Bone marrow (tissue), 2 donors: Measurements from ENCODE around the gene PHACTR1.

ENCODE experiments used
- DNase-seq, 2 donors: peaks; one replicate each; lab custom pipeline; 2025; lab: John Stamatoyannopoulos, UW

Gene PHACTR1

DNA sequence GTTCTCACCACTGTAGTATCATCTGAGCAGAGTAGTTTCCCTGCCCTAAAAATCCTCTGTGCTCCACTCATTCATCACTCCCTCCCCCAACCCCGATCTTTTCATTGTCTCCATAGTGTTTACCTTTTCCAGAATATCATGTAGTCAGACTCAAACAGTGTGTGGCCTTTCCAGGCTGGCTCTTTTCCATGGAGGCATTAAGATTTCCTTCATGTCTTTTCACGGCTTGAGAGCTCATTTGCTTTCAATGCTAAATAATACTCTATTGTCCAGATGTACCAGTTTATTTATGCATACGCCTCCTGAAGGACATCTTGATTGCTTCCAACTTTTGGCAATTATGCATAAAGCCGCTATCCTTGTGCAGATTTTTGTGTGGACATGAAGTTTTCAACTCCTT lies 235.8 kb downstream of the PHACTR1 start:
- DNase-seq = no peak

DNA sequence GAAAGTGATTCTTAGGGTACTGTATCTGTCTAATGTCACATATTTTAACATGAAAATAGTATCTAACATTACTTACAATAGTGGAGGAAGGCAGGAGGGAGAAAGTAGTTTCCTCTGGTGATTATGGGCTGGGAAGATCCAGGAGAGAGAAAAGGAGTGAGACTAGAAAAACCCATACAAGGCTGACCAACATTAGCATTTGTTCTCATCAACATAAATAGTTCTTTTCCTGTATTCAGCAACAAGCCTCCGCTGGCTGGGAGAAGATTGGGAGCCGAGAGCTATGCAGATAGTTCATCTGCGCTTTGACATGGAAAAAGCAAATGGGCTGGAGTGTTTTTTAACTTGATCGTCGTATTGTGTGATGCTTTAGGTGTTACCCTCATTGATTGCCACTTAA lies 239.4 kb downstream of the PHACTR1 start:
- DNase-seq = no peak

DNA sequence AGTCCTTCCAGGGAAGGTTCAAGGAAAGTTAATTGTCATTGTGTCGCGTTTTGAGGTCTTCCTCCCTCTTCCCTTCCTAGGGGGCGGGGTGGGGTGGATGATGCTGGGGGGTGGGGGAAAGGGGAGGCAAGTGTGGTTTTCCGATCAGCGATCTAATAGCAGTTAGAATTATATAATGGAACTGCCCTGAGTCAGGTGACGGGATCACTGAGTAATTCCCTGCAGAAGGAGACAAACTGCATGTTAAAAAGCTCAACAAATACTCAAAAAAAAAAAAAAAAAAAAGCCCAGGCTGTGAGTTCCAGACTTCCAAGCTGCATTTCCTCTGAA lies 240.4 kb downstream of the PHACTR1 start:
- no peak for DNase-seq

DNA sequence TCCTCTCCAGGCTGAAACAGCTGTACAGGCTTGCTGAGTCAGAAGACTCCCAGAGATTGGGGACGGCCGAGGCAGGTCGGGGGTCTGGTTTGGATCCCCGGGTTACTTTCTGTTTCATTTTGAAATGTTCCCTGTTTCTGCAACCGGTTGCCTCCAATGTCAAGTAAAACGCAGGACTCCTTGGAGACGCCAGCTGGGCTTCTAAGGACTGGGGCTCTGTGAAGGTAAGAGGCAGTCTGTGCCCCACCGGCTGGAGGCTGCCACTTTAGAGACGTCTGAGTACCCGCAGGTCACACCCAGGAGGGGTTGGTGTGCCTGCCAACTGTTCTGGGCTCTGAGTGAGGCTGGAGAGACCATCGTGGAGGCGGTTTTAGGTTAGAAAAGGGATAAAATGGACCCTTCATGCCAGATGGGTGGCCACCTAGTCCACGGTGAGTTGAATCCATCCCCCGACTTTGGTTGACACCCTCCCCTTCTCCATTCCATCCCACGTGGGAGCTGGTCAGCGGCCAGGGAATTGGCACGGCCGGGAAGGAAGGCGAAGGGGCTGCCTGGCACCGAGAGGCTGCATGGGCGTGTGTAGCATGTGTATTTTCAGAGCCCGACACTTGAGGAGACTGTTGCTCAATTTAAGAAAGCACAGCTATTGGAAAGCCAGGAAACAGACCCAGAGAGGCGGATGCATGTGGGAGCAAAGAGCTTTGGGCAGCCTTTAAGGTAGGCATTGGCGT lies 240.9 kb downstream of the PHACTR1 start:
- peak; percentile 18 to 70 for DNase-seq

DNA sequence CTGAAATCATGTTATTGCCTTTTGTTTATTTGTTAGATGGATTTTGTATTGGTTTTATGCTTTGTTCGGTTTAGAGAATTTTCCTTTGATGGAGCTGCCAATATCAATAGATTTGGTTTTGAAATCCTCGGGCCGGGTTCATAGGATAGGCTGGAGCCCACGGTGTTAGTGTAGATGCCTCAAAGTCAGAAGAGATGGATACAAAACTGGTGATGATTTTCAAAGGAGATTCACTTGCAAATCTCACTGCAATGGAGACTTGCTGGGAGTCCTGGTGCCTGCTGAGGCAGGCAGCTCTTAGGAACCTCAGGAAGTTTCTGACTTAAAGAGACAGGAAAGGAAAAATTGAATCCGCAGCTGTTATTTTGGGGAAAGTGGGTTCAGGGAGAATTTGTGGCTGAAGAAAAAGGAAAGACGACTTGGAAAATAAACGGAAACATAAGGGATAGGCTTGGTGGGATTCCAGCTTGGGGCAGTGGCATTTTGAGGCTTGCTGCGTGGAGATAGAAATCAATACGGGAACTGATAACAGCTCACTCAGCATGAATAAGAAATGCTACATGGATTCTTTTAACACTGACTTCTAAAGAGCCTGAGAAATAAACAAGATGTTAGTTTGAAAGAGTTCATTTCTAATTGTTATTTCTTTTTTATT lies 241.6 kb downstream of the PHACTR1 start:
- DNase-seq = no peak

DNA sequence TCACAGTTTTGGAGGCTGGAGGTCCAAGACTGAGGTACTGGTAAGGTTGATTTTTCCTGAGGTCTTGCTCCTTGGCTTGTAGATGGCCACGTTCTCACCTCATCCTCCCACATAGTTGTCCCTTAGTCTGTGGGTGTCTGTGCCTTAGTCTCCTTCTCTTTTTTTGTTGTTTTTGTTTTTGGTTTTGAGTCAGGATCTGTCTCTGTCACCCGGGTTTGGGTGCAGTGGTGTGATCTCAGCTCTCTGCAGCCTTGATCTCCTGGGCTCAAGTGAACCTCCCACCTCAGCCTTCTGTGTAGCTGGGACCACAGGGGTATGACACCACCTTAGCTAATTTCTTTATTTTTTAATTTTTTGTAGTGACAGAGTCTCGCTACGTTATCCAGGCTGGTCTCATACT lies 245.2 kb downstream of the PHACTR1 start:
- DNase-seq = no peak

DNA sequence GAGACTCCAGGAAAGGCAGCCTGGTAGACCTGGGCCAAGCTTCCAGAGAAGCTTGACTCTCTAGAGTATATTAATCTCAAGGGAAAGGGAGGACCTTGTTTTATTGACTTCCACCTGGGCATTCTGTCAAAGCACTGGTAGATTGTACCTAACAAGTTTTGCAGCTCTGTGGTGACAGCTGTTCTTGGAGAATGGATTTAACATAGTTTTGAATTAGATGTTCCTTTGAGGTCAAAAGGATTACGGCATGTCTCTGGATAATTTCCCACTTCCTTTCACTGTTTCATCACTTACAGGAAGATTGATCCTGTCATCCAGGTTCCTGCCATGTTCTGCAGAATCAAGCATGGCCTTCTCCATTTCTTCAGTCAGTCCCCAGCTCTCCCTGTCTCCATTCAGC lies 246.0 kb downstream of the PHACTR1 start:
- no peak for DNase-seq

DNA sequence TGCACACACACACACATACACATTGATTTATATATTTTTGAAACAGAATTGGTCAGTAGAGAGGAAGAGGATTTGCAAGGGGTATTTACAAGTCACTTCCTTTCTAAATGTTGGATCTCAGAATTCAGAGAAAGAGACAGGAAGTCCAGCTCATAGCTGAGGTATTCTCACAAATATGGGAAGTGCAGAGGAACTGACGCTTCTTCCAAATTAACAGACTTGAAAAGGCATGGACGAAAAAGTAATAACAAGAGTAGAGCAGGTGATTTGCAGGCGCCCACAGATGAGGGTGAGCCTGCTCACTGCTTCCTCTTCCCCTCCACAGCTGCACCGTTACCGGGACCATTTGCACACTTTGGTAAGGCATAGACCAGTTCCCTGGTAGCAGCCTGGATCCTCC lies 246.4 kb downstream of the PHACTR1 start:
- DNase-seq = peak in 1 of 2 donors; percentile 30

DNA sequence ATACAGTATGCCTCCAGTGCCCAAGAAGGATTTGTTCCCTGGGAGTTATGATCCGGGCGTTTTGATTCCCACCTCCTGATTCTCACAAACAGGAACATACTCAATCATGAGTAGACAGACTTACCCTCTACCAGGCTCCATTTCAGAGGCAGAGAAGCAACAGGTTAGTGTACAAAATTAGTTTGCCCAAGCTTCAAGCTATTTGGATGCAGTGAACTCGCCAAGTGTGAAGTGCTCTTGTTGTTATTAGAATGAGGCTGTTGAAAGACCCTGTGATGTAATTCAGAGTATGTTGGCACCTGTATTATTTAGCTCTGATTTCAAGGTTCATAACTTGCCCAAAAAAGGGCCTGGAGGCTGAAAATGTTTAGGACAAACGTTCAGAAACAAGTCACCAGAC lies 247.0 kb downstream of the PHACTR1 start:
- DNase-seq = no peak

DNA sequence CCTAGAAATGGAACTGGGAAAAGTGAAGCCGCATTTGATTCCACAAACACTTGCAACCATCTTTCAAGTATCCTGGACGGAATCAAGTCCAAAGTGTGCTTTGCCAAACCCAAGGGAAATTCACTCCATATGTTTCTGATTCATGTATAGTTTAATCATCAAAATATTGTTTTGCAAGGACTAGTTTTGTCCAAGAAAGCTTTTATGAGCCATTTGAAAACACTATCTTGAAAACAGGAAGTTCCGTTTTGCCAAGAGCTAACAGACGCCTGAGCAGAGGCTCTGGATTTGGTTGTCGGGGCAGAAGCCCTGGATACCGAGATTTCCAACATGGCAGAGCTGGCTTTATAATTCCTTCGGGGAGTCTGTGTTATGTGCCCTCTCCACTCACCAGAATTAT lies 251.1 kb downstream of the PHACTR1 start:
- peak in 1 of 2 donors; percentile 7 for DNase-seq

DNA sequence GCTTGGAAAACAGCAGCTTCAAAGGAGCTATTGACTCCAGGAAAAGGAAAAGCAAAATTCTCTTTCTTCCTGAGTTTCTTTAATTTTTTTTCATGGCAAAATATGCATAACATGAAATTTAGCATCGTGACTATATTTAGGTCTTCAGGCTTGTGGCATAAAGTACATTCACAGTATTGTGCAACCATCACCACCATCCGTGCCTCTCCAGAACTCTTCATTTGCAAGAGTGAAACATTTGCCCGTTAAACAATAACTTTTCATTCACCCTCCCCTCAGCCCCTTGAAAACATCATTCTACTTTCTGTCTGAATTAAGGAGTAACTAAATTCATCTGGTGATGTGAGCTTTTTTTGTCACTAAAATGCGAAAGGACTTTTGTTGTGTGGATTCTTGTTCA lies 251.7 kb downstream of the PHACTR1 start:
- no peak for DNase-seq

DNA sequence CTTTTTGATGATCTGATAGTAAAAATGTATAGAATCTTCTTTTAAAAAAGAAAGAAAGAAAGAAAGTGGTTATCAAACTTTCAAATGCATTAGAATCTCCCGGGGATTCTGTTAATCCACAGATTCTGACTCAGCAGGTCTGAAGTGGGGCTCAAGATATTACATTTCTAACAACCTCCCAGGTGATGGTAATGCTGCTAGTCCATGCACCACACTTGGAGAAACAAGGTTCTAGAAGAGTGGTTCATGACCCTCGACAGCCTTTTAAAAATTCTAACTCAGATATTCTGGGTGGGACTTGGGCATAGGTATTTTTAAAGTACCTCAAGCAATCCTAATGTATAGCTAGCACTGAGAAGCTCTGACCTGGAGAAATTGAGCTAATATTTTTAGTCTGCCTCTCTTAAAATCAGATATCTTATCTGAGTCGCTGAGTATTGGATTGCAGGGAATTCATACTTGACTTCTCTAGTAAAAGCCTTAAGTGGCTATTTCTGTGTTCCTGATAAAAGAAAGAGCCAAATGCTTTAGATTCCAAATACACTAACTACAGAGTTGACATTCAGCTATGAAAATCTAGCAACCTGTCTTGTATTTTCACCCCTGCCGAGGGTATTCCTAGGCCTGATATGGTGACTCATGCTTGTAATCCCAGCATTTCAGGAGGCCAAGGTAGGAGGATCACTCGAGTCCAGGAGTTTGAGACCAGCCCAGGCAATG lies 252.4 kb downstream of the PHACTR1 start:
- DNase-seq = no peak

DNA sequence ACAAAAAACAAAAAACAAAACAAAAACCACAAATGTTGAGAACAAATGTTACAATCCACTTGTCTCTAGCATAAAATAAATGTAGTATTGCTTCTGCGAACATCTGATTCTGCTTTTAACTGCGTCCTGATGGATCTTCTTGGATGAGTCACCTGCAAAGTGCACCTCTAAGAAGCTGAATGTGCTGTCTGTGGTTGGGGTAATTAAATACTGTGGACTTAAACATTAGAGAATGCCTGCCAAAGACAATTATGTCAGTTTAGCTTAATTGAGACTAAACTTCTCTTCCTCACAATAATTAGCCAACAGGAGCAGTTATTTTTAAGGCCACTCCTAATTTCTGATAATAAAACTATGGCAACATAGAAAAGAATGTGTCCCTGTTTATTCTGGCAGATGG lies 253.4 kb downstream of the PHACTR1 start:
- no peak for DNase-seq

DNA sequence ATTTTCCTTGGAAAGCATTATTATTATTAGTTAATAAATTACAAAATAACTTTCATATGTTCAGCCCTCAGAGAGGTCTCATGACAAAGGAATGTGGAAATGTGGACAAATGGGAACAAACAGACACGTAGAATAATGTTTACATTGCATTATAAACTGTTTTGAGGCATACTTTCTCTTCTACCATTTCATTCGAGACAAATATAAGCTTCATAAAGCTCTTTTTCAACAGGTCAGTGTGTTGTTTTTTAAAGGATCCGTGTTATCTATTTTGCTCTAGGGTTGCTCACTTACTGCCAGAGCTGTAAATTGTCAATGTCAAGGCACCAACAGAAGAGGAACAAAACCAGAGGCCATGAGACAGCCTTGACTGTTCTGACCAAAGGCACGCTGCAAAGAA lies 256.8 kb downstream of the PHACTR1 start:
- no peak for DNase-seq

DNA sequence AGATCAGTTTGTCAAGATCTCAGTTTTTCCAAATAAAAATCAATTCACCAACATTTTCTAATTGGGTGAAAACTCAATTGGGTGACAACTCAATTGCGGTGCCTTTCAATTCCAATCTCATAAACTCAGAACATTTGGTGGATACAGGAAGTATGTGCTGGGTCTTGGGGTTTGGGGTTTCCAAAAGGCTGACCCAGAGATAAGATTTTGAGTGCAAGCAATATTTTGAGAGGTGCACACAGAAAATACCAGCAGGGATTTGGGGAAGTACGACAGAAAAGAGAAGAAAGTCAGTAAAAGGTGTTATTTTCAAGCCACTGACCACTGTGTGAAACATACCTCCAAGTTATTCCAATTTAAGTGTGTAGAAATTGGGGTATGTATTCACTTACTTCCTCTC lies 258.0 kb downstream of the PHACTR1 start:
- no peak for DNase-seq

DNA sequence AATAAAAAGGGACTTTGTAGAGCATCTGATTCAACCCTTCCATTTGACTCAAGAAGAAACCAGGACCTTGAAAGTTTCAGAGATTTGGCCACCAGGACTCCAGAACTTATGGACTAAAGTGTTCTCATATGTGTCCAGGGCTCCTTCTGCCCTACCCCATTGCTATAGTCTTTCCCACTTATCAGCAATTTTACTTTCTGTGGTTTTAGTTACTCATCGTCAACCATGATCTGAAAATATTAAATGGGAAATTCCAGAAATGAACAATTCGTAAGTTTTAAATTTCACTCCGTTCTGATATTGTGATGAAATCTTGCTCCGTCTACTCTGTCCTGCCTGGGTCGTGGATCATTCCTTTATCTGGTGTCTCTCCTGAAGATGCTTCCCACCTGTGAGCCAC lies 259.8 kb downstream of the PHACTR1 start:
- no peak for DNase-seq

DNA sequence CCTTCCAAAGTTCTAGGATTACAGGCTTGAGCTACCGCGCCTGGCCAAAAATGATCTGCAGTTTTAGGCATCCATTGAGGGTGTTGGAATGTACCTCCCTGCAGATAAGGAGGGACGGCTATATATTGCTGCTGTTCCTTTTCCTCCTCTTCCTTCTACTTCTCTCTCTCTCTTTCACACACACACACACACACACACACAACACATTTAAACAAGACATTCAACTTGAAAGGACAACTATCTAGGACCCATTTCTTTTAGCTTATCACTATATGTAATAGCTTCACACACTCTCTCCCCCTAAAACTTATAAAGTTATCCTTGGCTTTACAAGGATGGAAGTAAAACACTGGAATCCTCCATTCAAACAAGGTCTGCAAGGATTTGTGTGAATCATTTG lies 260.6 kb downstream of the PHACTR1 start:
- DNase-seq = no peak

DNA sequence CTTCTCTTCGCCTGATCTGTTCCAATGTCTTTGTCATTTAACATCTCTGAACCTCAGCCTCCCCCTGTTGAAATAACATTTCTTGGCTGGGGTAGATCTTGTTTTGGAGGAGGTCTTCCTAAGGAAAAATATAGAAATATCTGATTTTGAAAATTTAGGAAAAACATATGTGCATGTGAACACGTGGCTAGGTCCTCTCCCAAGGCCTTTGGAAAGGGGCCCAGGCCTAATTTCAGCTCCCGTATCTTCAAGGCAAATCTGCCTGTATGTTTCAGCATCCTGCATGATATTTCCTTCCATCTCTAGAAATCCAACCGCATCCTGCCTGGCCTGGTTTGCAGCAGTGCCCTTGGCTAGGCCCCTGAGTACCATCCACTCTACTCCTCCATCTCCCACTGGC lies 261.2 kb downstream of the PHACTR1 start:
- DNase-seq = no peak

DNA sequence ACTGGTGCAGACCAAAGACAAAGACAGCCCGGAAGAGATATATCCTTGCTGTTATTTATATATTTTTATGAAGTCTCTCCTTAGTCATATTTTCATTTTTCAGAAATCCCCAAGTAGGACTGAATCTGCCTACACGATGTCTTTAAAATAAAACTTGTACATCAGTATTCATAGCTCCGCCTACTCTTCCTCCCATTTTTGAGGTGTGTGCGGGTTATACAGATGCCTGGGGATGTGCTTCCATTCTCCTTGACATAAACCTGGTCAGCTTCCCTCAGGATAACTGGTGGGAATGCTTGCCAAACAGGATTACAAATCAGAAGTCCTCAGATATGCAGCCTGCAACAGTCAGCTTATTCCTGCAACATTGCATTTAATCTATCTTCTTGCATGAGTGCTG lies 264.2 kb downstream of the PHACTR1 start:
- no peak for DNase-seq

DNA sequence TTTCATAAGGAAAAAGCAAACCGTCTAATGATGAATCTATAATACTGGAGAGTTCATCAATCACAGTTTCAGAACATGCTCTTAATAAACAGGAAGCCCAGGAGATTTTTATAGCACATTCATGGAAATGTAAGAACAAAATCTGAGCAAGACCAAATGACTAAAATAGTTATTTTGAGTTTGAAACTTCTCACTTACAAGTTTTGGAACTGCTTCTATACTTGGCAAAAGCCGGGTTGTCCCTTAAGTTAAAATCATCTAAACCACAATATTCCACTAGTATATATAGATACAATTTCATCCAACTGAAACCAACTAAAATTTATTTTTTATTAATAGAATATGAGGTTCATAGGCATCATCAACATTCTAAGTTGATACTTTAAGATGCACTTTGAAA lies 268.2 kb downstream of the PHACTR1 start:
- DNase-seq = no peak

DNA sequence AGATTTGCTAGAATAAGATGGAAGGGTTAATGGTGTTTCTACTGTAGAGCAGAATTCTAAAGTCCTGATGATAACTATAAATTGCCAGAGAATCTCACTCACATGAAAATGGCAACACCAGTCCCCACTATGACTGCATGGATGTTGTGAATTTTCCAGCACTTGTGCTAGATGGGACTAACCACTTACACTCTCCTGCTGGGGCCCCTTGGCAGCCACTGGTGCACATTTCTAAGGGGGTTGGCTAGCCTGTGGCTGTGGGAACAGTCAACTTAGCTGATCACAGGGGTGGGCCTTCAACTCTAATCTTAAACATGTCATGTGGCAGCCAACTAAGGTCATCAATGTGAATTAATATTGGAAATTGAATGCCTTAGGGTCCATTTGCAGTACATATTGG lies 271.2 kb downstream of the PHACTR1 start:
- no peak for DNase-seq

DNA sequence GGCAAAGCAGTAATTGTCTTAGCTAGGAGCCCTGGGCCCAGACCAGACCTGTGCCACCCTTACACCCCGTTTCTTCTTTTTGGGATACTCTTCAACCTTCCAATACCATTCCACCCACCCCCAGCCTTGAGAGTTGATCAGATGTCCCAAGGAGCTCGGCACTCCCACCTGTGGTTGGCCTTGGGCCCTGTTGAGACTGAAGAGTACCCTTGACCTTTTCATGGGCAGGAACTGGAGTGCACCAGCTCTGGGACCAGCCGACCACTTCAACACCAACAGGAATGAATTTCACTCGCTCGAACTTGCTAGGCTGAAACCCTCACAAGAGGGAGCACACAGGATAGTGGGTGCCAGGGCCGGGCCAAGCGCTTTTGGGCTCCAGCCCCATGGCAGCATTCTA lies 273.6 kb downstream of the PHACTR1 start:
- DNase-seq = no peak

DNA sequence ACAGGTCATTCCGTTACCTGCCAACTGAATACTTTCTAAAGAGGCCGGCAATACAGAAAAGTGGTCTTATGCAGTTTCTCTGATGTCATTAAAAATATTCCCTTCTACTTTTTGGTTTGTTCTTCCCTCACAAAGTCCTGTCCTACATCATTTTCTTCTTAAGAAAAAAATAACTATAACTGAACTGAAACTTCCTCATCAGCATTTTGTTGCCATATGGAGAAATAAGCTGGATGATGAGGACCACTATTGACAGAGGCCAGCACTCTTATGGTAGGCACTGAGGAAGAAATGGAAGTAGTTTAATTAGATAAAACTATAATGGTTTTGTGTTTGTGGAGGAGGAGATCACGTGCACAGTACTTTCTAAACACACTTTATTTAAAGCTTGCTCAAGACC lies 274.9 kb downstream of the PHACTR1 start:
- DNase-seq = no peak

DNA sequence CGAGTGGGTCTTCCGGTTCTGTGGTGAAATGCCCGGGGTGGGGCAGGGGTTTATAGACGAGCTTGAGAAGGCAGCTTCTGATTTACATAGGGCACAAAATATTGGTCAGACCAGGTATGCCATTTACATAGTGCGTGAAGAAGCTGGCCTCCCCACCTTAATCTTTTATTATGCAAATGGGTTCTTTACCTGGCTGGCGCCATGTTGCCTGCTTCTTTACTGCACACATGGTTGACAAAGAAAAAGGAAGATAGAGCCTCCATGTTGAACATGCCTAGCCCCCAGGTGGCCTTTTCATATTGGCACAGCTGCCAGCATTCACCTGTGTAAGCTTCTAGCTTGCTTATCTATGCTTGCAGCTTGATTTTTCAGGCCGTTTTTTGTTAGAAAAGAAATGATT lies 276.2 kb downstream of the PHACTR1 start:
- no peak for DNase-seq
